ENCODE measurements around the gene ANKRD49.

The ANKRD49 gene

DNA sequence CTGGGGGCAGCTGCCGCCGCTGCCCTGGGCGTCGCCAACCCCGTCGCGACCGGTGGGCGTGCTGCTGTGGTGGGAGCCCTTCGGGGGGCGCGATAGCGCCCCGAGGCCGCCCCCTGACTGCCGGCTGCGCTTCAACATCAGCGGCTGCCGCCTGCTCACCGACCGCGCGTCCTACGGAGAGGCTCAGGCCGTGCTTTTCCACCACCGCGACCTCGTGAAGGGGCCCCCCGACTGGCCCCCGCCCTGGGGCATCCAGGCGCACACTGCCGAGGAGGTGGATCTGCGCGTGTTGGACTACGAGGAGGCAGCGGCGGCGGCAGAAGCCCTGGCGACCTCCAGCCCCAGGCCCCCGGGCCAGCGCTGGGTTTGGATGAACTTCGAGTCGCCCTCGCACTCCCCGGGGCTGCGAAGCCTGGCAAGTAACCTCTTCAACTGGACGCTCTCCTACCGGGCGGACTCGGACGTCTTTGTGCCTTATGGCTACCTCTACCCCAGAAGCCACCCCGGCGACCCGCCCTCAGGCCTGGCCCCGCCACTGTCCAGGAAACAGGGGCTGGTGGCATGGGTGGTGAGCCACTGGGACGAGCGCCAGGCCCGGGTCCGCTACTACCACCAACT, 51.0 kb downstream of the ANKRD49 start:
- Histone ChIP-seq H3K4me3 (ENCODE audit: extremely low read depth, insufficient read depth, low read length, poor library complexity, severe bottlenecking) (peak overlapping the region; percentile 57), H3K9me3 (ENCODE audit: control insufficient read depth, low read length) (no peaks in the 10 kb centered on the region), H3K36me3 (ENCODE audit: control insufficient read depth, insufficient read depth, low read length) (no peaks in the 10 kb centered on the region), H3K4me1 (ENCODE audit: control insufficient read depth, insufficient read depth, low read length, poor library complexity, severe bottlenecking) (no peaks in the 10 kb centered on the region), H3K27ac (ENCODE audit: low read depth, low read length, severe bottlenecking) (peak overlapping the region; percentile 92)
- 8 to 9% methylated on average over 30 to 40 of the region's 59 CpGs for WGBS, 2 experiments (ENCODE audit: insufficient coverage in 2 of 2)

DNA sequence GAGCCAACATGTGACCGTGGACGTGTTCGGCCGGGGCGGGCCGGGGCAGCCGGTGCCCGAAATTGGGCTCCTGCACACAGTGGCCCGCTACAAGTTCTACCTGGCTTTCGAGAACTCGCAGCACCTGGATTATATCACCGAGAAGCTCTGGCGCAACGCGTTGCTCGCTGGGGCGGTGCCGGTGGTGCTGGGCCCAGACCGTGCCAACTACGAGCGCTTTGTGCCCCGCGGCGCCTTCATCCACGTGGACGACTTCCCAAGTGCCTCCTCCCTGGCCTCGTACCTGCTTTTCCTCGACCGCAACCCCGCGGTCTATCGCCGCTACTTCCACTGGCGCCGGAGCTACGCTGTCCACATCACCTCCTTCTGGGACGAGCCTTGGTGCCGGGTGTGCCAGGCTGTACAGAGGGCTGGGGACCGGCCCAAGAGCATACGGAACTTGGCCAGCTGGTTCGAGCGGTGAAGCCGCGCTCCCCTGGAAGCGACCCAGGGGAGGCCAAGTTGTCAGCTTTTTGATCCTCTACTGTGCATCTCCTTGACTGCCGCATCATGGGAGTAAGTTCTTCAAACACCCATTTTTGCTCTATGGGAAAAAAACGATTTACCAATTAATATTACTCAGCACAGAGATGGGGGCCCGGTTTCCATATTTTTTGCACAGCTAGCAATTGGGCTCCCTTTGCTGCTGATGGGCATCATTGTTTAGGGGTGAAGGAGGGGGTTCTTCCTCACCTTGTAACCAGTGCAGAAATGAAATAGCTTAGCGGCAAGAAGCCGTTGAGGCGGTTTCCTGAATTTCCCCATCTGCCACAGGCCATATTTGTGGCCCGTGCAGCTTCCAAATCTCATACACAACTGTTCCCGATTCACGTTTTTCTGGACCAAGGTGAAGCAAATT, 51.7 kb downstream of the ANKRD49 start:
- peak overlapping the region; percentile 57 for H3K4me3 ChIP-seq (ENCODE audit: extremely low read depth, insufficient read depth, low read length, poor library complexity, severe bottlenecking)
- no peaks in the 10 kb centered on the region for H3K9me3 ChIP-seq (ENCODE audit: control insufficient read depth, low read length)
- H3K36me3 ChIP-seq (ENCODE audit: control insufficient read depth, insufficient read depth, low read length), result no peaks in the 10 kb centered on the region
- H3K27ac ChIP-seq (ENCODE audit: low read depth, low read length, severe bottlenecking), result no peak overlapping the region
- WGBS, 2 experiments (ENCODE audit: insufficient coverage in 2 of 2), result 44 to 63% methylated on average over 46 to 51 of the region's 54 CpGs
- no peaks in the 10 kb centered on the region for H3K4me1 ChIP-seq (ENCODE audit: control insufficient read depth, insufficient read depth, low read length, poor library complexity, severe bottlenecking)

DNA sequence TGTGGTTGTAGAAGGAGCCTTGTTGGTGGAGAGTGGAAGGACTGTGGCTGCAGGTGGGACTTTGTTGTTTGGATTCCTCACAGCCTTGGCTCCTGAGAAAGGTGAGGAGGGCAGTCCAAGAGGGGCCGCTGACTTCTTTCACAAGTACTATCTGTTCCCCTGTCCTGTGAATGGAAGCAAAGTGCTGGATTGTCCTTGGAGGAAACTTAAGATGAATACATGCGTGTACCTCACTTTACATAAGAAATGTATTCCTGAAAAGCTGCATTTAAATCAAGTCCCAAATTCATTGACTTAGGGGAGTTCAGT, 52.3 kb downstream of the ANKRD49 start:
- Histone ChIP-seq H3K9me3 (ENCODE audit: control insufficient read depth, low read length) (no peaks in the 10 kb centered on the region), H3K27ac (ENCODE audit: low read depth, low read length, severe bottlenecking) (no peak overlapping the region), H3K4me3 (ENCODE audit: extremely low read depth, insufficient read depth, low read length, poor library complexity, severe bottlenecking) (no peak overlapping the region), H3K36me3 (ENCODE audit: control insufficient read depth, insufficient read depth, low read length) (no peaks in the 10 kb centered on the region), H3K4me1 (ENCODE audit: control insufficient read depth, insufficient read depth, low read length, poor library complexity, severe bottlenecking) (no peaks in the 10 kb centered on the region)
- no CpG with 5 or more reads among the region's 2 CpGs for WGBS, 2 experiments (ENCODE audit: insufficient coverage in 2 of 2)

GRCh38 chr11:94546886-94547285, 53.1 kb downstream of the ANKRD49 start:
- no peak overlapping the region for H3K4me3 ChIP-seq (ENCODE audit: extremely low read depth, insufficient read depth, low read length, poor library complexity, severe bottlenecking)
- no peaks in the 10 kb centered on the region for H3K9me3 ChIP-seq (ENCODE audit: control insufficient read depth, low read length)
- no peak overlapping the region for H3K27ac ChIP-seq (ENCODE audit: low read depth, low read length, severe bottlenecking)
- no peaks in the 10 kb centered on the region for H3K4me1 ChIP-seq (ENCODE audit: control insufficient read depth, insufficient read depth, low read length, poor library complexity, severe bottlenecking)
- 100% methylated on average over 1 of the region's 1 CpG for WGBS, 2 experiments (ENCODE audit: insufficient coverage in 2 of 2)
- H3K36me3 ChIP-seq (ENCODE audit: control insufficient read depth, insufficient read depth, low read length), result no peaks in the 10 kb centered on the region

- Histone ChIP-seq H3K36me3 (ENCODE audit: control insufficient read depth, insufficient read depth, low read length) (no peaks in the 10 kb centered on the region), H3K4me1 (ENCODE audit: control insufficient read depth, insufficient read depth, low read length, poor library complexity, severe bottlenecking) (no peaks in the 10 kb centered on the region), H3K9me3 (ENCODE audit: control insufficient read depth, low read length) (no peaks in the 10 kb centered on the region), H3K4me3 (ENCODE audit: extremely low read depth, insufficient read depth, low read length, poor library complexity, severe bottlenecking) (no peak overlapping the region), H3K27ac (ENCODE audit: low read depth, low read length, severe bottlenecking) (no peak overlapping the region)
- WGBS, 2 experiments (ENCODE audit: insufficient coverage in 2 of 2), result 93 to 100% methylated on average over 3 to 5 of the region's 5 CpGs
Measured at GRCh38 chr11:94549146-94549545, 55.4 kb downstream of the ANKRD49 start.
